Thyroid gland (tissue), 4 donors: ENCODE measurements around the gene FPR3.

Source experiments
- CTCF ChIP-seq, 6 experiments: fragments of 200-600 bp in 3 of 6; fragments of 450-650 bp in 3 of 6; sonication (generic) in 3 of 6; IDR thresholded peaks; one replicate each; pipeline ENCODE4 v1.5.1; 2016 to 2019; ENCODE audit warnings: antibody characterized with exemption in 6 of 6, mild to moderate bottlenecking in 2 of 6, inconsistent platforms in 1 of 6, moderate library complexity in 1 of 6
- POLR2A ChIP-seq, 2 donors: fragments of 450-650 bp; IDR thresholded peaks; one replicate each; pipeline ENCODE4 v1.6.1; 2017; ENCODE audit warnings: antibody characterized with exemption in 2 of 2, mild to moderate bottlenecking in 2 of 2, moderate library complexity in 1 of 2

DNA sequence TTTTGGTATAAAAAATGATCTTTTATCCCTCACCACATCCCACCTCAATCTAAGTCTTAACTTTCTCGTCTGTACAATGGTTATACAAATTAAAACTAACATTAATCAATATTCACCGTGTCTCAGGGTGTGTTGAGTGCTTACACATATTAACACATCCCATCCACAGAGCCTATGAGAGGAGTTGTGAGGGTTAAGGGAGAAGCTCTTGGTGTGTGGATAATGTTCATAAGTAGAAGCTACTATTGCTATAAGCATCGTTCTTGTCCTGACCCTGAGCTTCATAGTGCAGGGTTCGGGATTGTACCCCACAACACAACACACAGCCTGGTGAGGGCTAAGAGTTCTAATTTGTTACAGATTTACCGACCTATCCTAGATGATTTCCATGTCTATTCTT, 2.5 kb downstream of the FPR3 start:
- TF ChIP-seq CTCF (IDR thresholded peaks at IDR 0.05) (no peak), POLR2A (IDR thresholded peaks at IDR 0.05) (no peak)
